ENCODE measurements around the gene CNR1. TPM values are rescaled to one million over a fixed set of nuclear protein-coding genes. Genes with fewer than 3 reads are reported as not detected.

Gene CNR1
- polyA plus RNA-seq, 4 donors = 0.99 to 1.2 (median 1.1) TPM

Other genes with a start within 250 kb of the CNR1 start
- gene SPACA1, start 118.5 kb downstream of the CNR1 start, polyA plus RNA-seq (ENCODE audit: insufficient read length in 4 of 4) = under 1 TPM in 1 of 4 donors, not detected in 3; 0.11 TPM

Data from left renal pelvis (tissue), 4 donors.